Colonic mucosa (tissue), 4 donors: ENCODE results near the gene MICAL3. TPM values are rescaled to one million over a fixed set of nuclear protein-coding genes. Genes with fewer than 3 reads are reported as not detected.
A peak's percentile ranks its signal among the peaks of the same experiment; 100 is the strongest.

ENCODE experiments used
- DNase-seq: peaks from one replicate; pipeline ENCODE4 v3.0.0-alpha.2; 2020
- H3K27ac ChIP-seq: fragments of 200-600 bp; one replicate; pipeline ENCODE4 v1.8.0; 2021
- H3K27me3 ChIP-seq: fragments of 200-600 bp; one replicate; pipeline ENCODE4 v1.8.0; 2021
- H3K36me3 ChIP-seq: fragments of 200-600 bp; one replicate; pipeline ENCODE4 v1.8.0; 2021
- H3K4me1 ChIP-seq: fragments of 200-600 bp; one replicate; pipeline ENCODE4 v1.8.0; 2021; ENCODE audit warnings: mild to moderate bottlenecking
- H3K4me3 ChIP-seq: fragments of 200-600 bp; one replicate; pipeline ENCODE4 v1.8.0; 2021
- H3K9ac ChIP-seq, 2 donors: one replicate each; pipeline ENCODE4 v1.7.0; 2013; ENCODE audit warnings: control low read depth in 2 of 2, low read depth in 2 of 2, low read length in 2 of 2
- H3K9me3 ChIP-seq: fragments of 200-600 bp; one replicate; pipeline ENCODE4 v1.8.0; 2021
- intact Hi-C: fragments of 100-400 bp; cut with DNase I; formaldehyde crosslinking; loops from one replicate; pipeline ENCODE4 v1.14.1; 2022
- total RNA-seq, 2 donors: library from RNA; stranded (reverse); fragmentation: NEBNext Ultra II Directional in 1 of 2; extraction: Animal tissue kit (Norgen Biotek cat#: 25700) in 1 of 2; gene quantifications; one replicate each; pipeline ENCODE4 v1.2.1, GENCODE V29; 2021
- TF ChIP-seq, protein P1 (sequence below): fragments of 200-600 bp; IDR thresholded peaks from one replicate; pipeline ENCODE4 v1.8.0; 2022; ENCODE audit warnings: antibody characterized with exemption, mild to moderate bottlenecking
- donor health status: healthy.
- donor health status: DM: no; HTN: no; CAD: no.
- donor health status: DM: no; HTN: no; CAD: no.

The MICAL3 gene
- total RNA-seq, 2 donors from 2014 or later = 72.5 to 84.5 TPM

DNA sequence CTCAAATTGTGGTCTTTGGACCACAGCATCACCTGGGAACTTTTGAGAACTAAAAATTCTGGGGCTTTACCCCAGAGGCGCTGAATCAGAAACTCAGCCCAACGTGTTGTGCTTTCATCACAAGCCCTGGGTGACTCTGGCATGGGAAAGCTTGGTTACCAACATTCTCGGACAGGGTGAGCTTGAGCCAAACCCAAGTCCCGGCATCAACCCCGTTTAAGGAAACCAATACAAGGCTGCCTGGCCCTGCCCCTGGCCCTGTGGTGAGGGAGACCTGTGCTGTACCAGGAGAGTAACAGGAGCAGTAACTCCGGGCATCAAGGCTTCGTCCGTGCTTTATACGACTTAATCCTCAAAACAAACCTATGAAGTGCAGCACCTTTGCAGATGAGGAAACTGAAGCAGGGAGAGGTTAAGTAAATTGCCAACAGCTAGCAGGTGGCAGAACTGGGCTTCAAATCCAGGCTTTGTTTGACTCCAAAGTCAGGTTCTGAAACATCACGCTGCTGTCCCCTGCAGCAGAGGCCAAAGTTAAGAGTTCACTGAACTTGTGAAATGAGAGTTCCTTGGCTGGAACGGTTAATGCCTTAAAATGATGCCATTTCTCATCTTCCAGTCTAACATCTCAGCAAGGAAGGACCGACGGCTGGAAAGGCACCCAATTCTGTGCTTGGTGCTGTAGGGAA lies 186.0 kb downstream of the MICAL3 start:
- Histone ChIP-seq H3K27me3 (no peaks in the 10 kb centered on the region), H3K9ac (no peak overlapping the region), H3K36me3 (peaks cover 12% of the 10 kb centered on the region), H3K4me3 (no peak overlapping the region), H3K9me3 (no peaks in the 10 kb centered on the region), H3K27ac (no peak overlapping the region), H3K4me1 (no peaks in the 10 kb centered on the region)
- TF ChIP-seq, protein P1, sequence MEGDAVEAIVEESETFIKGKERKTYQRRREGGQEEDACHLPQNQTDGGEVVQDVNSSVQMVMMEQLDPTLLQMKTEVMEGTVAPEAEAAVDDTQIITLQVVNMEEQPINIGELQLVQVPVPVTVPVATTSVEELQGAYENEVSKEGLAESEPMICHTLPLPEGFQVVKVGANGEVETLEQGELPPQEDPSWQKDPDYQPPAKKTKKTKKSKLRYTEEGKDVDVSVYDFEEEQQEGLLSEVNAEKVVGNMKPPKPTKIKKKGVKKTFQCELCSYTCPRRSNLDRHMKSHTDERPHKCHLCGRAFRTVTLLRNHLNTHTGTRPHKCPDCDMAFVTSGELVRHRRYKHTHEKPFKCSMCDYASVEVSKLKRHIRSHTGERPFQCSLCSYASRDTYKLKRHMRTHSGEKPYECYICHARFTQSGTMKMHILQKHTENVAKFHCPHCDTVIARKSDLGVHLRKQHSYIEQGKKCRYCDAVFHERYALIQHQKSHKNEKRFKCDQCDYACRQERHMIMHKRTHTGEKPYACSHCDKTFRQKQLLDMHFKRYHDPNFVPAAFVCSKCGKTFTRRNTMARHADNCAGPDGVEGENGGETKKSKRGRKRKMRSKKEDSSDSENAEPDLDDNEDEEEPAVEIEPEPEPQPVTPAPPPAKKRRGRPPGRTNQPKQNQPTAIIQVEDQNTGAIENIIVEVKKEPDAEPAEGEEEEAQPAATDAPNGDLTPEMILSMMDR = no peak
- intact Hi-C loops = no loop called here
- no peak for DNase-seq

DNA sequence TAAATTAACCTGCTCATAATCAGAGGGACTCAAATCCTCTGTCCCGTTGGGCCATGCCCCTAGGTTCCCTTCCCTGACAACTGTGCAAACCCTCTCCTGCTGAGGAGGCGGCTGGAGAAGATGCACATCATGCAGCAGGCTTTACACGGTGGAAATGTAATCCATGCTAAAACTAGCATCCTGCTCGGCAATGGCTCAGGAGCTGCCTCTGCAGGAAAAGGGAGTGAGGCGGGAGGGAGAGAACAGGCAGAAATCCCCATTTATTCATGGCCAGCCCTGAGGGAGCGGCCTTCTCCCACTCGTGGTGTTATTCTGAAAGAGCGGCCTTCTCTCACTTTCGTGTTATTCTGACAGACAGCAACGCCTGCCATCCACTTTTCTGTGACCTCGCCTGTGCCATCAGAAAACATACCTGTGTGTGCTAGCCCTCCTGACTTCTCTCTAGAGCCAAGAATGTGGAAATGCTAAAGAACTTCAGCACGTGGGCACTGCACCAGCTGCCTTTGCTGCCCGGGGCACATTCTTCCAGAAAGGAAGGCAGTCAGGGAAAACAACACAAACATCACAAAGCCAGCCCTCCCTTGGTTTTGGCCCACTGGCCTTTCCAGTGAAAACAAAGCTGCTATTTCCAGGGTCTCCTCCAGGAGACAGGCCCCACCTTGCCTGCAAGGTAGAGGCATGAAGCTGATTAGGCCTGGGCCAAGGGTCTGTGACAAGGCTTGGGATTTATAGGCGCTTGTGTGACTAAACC lies 187.2 kb downstream of the MICAL3 start:
- no peak overlapping the region for H3K4me3 ChIP-seq
- DNase-seq = no peak
- no peaks in the 10 kb centered on the region for H3K9me3 ChIP-seq
- H3K9ac ChIP-seq = no peak overlapping the region
- intact Hi-C loops = no loop called here
- peaks cover 2% of the 10 kb centered on the region for H3K4me1 ChIP-seq
- H3K27me3 ChIP-seq = no peaks in the 10 kb centered on the region
- peaks cover 12% of the 10 kb centered on the region for H3K36me3 ChIP-seq
- TF ChIP-seq, protein P1 = no peak
- no peak overlapping the region for H3K27ac ChIP-seq

DNA sequence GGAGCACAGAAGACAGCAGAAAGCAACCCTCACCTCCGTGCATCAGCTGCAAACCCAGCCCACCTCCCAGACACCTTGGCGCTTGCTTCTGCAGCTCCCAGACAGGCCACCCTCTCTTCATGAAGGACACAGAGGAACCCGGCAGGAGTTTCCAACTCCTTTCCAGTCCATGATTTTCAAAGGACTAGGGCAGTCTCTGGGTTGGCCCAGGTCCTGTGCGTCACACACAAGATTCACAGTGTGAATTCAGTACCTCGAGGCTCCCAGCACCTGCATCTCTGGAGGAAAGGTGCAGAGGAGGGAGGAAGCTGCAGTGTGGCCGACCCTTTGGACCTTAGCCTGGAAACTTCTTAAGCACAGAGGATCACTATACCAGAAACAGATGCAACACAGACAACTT lies 189.1 kb downstream of the MICAL3 start:
- TF ChIP-seq, protein P1 = no peak
- no peak for DNase-seq
- H3K4me3 ChIP-seq = no peak overlapping the region
- H3K4me1 ChIP-seq = peaks cover 9% of the 10 kb centered on the region
- intact Hi-C loops = no loop called here
- no peak overlapping the region for H3K27ac ChIP-seq
- peaks cover 12% of the 10 kb centered on the region for H3K36me3 ChIP-seq
- no peaks in the 10 kb centered on the region for H3K9me3 ChIP-seq
- H3K27me3 ChIP-seq = no peaks in the 10 kb centered on the region
- H3K9ac ChIP-seq = no peak overlapping the region

DNA sequence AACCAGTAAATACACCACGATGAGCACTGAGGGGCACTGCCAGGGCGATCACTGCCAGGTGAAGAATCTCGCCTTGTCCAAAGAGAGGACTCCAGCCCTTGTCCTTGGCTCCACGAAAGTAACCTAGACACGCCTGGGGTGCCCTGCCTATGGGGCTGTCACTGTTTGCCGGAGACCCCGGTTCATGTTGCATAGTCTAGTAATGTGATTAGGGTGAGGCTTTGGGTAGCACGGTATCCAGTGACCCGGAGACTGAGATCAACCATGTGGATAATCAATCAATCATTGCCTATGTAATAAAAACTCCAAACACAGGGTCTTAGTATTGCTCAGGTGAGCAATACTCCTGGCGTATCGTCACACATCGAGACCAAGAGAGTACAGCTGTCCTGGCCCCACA lies 190.9 kb downstream of the MICAL3 start:
- TF ChIP-seq, protein P1 = no peak
- Histone ChIP-seq H3K9ac (peak overlapping the region in 1 of 2 donors; percentile 59), H3K27ac (peak overlapping the region; percentile 8), H3K27me3 (no peaks in the 10 kb centered on the region), H3K36me3 (peaks cover 9% of the 10 kb centered on the region), H3K9me3 (no peaks in the 10 kb centered on the region), H3K4me3 (no peak overlapping the region), H3K4me1 (peaks cover 12% of the 10 kb centered on the region)
- intact Hi-C loops = loop anchor here (2.0 to 5.0 kb wide), 2 partner anchors 57 to 189 kb away; partner anchors contain the start of gene MICAL3
- no peak for DNase-seq

DNA sequence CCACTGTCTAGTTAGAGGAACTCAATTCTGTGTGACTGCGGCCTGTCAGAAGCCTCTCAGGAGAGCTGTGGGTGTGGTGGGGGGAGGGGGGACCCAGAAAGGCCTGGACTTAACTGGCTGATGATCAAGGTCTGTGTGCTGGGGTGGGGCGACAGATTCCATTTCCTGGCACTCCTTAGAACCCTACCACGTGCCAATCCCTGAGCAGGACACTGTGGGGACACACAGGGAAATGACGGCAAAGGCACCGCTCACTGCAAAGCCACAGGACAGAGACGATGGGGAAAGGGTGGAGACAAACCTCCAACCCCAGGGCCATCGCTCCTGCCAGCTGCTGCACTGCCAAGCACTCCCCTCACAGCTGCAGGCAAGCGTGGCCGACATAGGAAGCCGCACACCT lies 191.7 kb downstream of the MICAL3 start:
- intact Hi-C loops = loop anchor here (2.0 to 5.0 kb wide), 2 partner anchors 58 to 190 kb away; partner anchors contain the start of gene MICAL3
- H3K36me3 ChIP-seq = peaks cover under 1% of the 10 kb centered on the region
- no peaks in the 10 kb centered on the region for H3K27me3 ChIP-seq
- H3K4me1 ChIP-seq = peaks cover 12% of the 10 kb centered on the region
- peak; percentile 74 for DNase-seq
- peak overlapping the region; percentile 8 for H3K27ac ChIP-seq
- no peaks in the 10 kb centered on the region for H3K9me3 ChIP-seq
- H3K9ac ChIP-seq = peak overlapping the region in 1 of 2 donors; percentile 32
- TF ChIP-seq, protein P1 = no peak
- no peak overlapping the region for H3K4me3 ChIP-seq
